H9 (cell line): ENCODE results near the gene YPEL1. TPM values are rescaled to one million over a fixed set of nuclear protein-coding genes. Genes with fewer than 3 reads are reported as not detected.

Source experiments
- DNase-seq: peaks from one replicate; pipeline ENCODE4 v3.0.0-alpha.2; 2017
- H2AFZ ChIP-seq: one replicate; pipeline ENCODE4 v1.6.1; 2013; ENCODE audit warnings: mild to moderate bottlenecking, low read length, control low read depth, moderate library complexity
- H2AK5ac ChIP-seq: 2 replicates; pipeline ENCODE4 v1.6.1; 2013; ENCODE audit warnings: low read length, control low read depth, mixed read lengths; ENCODE audit not compliant: insufficient read length
- H2BK120ac ChIP-seq: one replicate; pipeline ENCODE4 v1.6.1; 2013; ENCODE audit warnings: low read depth, mild to moderate bottlenecking, low read length, control low read depth, inconsistent platforms; ENCODE audit not compliant: poor library complexity, severe bottlenecking
- H2BK12ac ChIP-seq: 2 replicates; pipeline ENCODE4 v1.6.1; 2013; ENCODE audit warnings: low read length, control low read depth, mixed read lengths, low read depth; ENCODE audit not compliant: insufficient read length
- H2BK15ac ChIP-seq: 2 replicates; pipeline ENCODE4 v1.6.1; 2013; ENCODE audit warnings: low read depth, low read length, control low read depth
- H2BK20ac ChIP-seq: one replicate; pipeline ENCODE4 v1.6.1; 2013; ENCODE audit warnings: low read depth, mild to moderate bottlenecking, low read length, control low read depth, inconsistent platforms; ENCODE audit not compliant: poor library complexity, severe bottlenecking
- H2BK5ac ChIP-seq: 2 replicates; pipeline ENCODE4 v1.6.1; 2013; ENCODE audit warnings: low read length, control low read depth, mixed read lengths; ENCODE audit not compliant: insufficient read length
- H3K14ac ChIP-seq: 2 replicates; pipeline ENCODE4 v1.6.1; 2013; ENCODE audit warnings: low read length, control low read depth; ENCODE audit not compliant: insufficient read depth
- H3K18ac ChIP-seq: 2 replicates; pipeline ENCODE4 v1.6.1; 2013; ENCODE audit warnings: low read depth, mild to moderate bottlenecking, mixed read lengths, low read length, control low read depth; ENCODE audit not compliant: insufficient read length
- H3K23ac ChIP-seq: 2 replicates; pipeline ENCODE4 v1.6.1; 2013; ENCODE audit warnings: low read length, control low read depth, mixed read lengths, low read depth; ENCODE audit not compliant: insufficient read length
- H3K23me2 ChIP-seq: 2 replicates; pipeline ENCODE4 v1.6.1; 2013; ENCODE audit warnings: low read depth, mild to moderate bottlenecking, mixed read lengths, low read length, control low read depth; ENCODE audit not compliant: insufficient read length, poor library complexity, severe bottlenecking
- H3K27ac ChIP-seq: 2 replicates; pipeline ENCODE4 v1.5.1; 2013; ENCODE audit warnings: low read length, control low read depth, mixed read lengths, low read depth; ENCODE audit not compliant: insufficient read length
- H3K27me3 ChIP-seq: 2 replicates; pipeline ENCODE4 v1.6.1; 2013; ENCODE audit warnings: low read length, control low read depth, inconsistent platforms; ENCODE audit not compliant: insufficient read depth
- H3K4ac ChIP-seq: 2 replicates; pipeline ENCODE4 v1.6.1; 2013; ENCODE audit warnings: low read depth, mild to moderate bottlenecking, control low read depth, inconsistent platforms, low read length, moderate library complexity
- H3K4me1 ChIP-seq: 2 replicates; pipeline ENCODE4 v1.6.1; 2013; ENCODE audit warnings: low read length, control low read depth, inconsistent platforms; ENCODE audit not compliant: insufficient read depth
- H3K4me2 ChIP-seq: 2 replicates; pipeline ENCODE4 v1.6.1; 2013; ENCODE audit warnings: low read length, control low read depth, mixed read lengths; ENCODE audit not compliant: insufficient read length, insufficient read depth
- H3K56ac ChIP-seq: 2 replicates; pipeline ENCODE4 v1.6.1; 2013; ENCODE audit warnings: low read depth, mild to moderate bottlenecking, mixed read lengths, low read length, control low read depth; ENCODE audit not compliant: insufficient read length
- H3K79me1 ChIP-seq: 2 replicates; pipeline ENCODE4 v1.6.1; 2013; ENCODE audit warnings: low read depth, mild to moderate bottlenecking, moderate library complexity, low read length, control low read depth, inconsistent platforms; ENCODE audit not compliant: insufficient read depth, poor library complexity, severe bottlenecking
- H3K79me2 ChIP-seq: 2 replicates; pipeline ENCODE4 v1.6.1; 2013; ENCODE audit warnings: low read length, control low read depth, inconsistent platforms; ENCODE audit not compliant: insufficient read depth
- H3K9ac ChIP-seq: 2 replicates; pipeline ENCODE4 v1.6.1; 2013; ENCODE audit warnings: low read length, control low read depth, mixed read lengths; ENCODE audit not compliant: insufficient read length; ENCODE audit errors: extremely low read depth
- H3K9me3 ChIP-seq: one replicate; pipeline ENCODE4 v1.6.1; 2013; ENCODE audit warnings: low read depth, low read length, inconsistent platforms; ENCODE audit not compliant: control insufficient read depth
- H3T11ph ChIP-seq: one replicate; pipeline ENCODE4 v1.6.1; 2013; ENCODE audit warnings: mild to moderate bottlenecking, low read length, control low read depth, inconsistent platforms
- H4K20me1 ChIP-seq: one replicate; pipeline ENCODE4 v1.6.1; 2013; ENCODE audit not compliant: control insufficient read depth, insufficient read length, insufficient read depth
- H4K5ac ChIP-seq: 2 replicates; pipeline ENCODE4 v1.6.1; 2013; ENCODE audit warnings: low read depth, mild to moderate bottlenecking, mixed read lengths, low read length, control low read depth; ENCODE audit not compliant: insufficient read length
- H4K8ac ChIP-seq: replicated peaks from 2 replicates; pipeline ENCODE4 v1.6.1; 2013; ENCODE audit warnings: low read length, control low read depth, mixed read lengths, low read depth; ENCODE audit not compliant: insufficient read length
- H4K91ac ChIP-seq: 2 replicates; pipeline ENCODE4 v1.6.1; 2013; ENCODE audit warnings: low read depth, mild to moderate bottlenecking, moderate library complexity, mixed read lengths, low read length, control low read depth; ENCODE audit not compliant: insufficient read length
- H3K27ac Mint-ChIP-seq, 3 experiments: 2 replicates in 2 of 3; 3 replicates in 1 of 3; pipeline ENCODE4 v1.8.0; 2020 to 2021; ENCODE audit warnings: mixed read lengths in 3 of 3, mild to moderate bottlenecking in 1 of 3, moderate library complexity in 1 of 3
- H3K27me3 Mint-ChIP-seq: 2 replicates; pipeline ENCODE4 v1.8.0; 2021; ENCODE audit warnings: low read depth, mild to moderate bottlenecking, moderate library complexity, mixed read lengths
- H3K36me3 Mint-ChIP-seq, 3 experiments: 2 replicates in 2 of 3; 3 replicates in 1 of 3; pipeline ENCODE4 v1.8.0; 2020 to 2021; ENCODE audit warnings: low read depth in 3 of 3, mixed read lengths in 3 of 3; ENCODE audit not compliant: insufficient read depth in 1 of 3
- H3K4me1 Mint-ChIP-seq, 2 experiments: 2 replicates each; pipeline ENCODE4 v1.8.0; 2020; ENCODE audit warnings: mixed read lengths in 2 of 2
- H3K4me3 Mint-ChIP-seq, 2 experiments: 2 replicates in 1 of 2; 3 replicates in 1 of 2; pipeline ENCODE4 v1.8.0; 2020 to 2021; ENCODE audit warnings: mild to moderate bottlenecking in 2 of 2, mixed read lengths in 2 of 2, moderate library complexity in 1 of 2
- H3K9me3 Mint-ChIP-seq, 2 experiments: 2 replicates in 1 of 2; 3 replicates in 1 of 2; pipeline ENCODE4 v1.8.0; 2020; ENCODE audit warnings: mild to moderate bottlenecking in 2 of 2, mixed read lengths in 2 of 2, moderate library complexity in 1 of 2
- CTCF ChIP-seq: fragments of 200-600 bp; sonication (generic); conservative IDR thresholded peaks from 3 replicates; pipeline ENCODE4 v1.8.0; 2021; ENCODE audit warnings: antibody characterized with exemption, mild to moderate bottlenecking
- WGBS: extraction: QIAGEN DNeasy Blood & Tissue Kit; methylation state at CpG from one replicate; pipeline ENCODE4 v1.1.7; 2013; ENCODE audit warnings: missing lambda C conversion rate, low lambda C conversion rate, mixed read lengths; ENCODE audit not compliant: insufficient read length; ENCODE audit errors: extremely low coverage; 5-methylcytosine and 5-hydroxymethylcytosine counted together
- total RNA-seq: library from RNA; stranded (reverse); gene quantifications from 2 replicates; pipeline ENCODE4 v1.2.1, GENCODE V29; 2021

YPEL1 gene
- total RNA-seq, 1 experiment from 2014 or later = 5.4 TPM

- Histone ChIP-seq H2BK5ac (no peak overlapping the region), H3K56ac (no peak overlapping the region), H3K4me1 (no peaks in the 10 kb centered on the region), H2AK5ac (no peak overlapping the region), H2BK20ac (no peak overlapping the region), H2BK15ac (no peak overlapping the region), H3K9me3 (no peaks in the 10 kb centered on the region), H3K23ac (no peak overlapping the region), H3K14ac (no peak overlapping the region), H3K27me3 (no peaks in the 10 kb centered on the region; the same call in 1 of the 2 replicates), H4K5ac (no peak overlapping the region), H4K8ac (no peak overlapping the region), H3K79me1 (no peaks in the 10 kb centered on the region), H2BK120ac (no peak overlapping the region), H4K20me1 (no peaks in the 10 kb centered on the region), H3K79me2 (no peaks in the 10 kb centered on the region), H2BK12ac (no peak overlapping the region), H3K4ac (no peak overlapping the region), H3K23me2 (peaks cover 8% of the 10 kb centered on the region), H3K9ac (no peak overlapping the region), H3K4me2 (no peak overlapping the region), H3K18ac (no peak overlapping the region), H4K91ac (no peak overlapping the region), H3K27ac (no peak overlapping the region), H2AFZ (no peak overlapping the region), H3T11ph (no peak overlapping the region)
- DNase-seq = no peak
- no CpG with 5 or more reads among the region's 9 CpGs for WGBS
- Mint-ChIP-seq H3K27me3 (peaks cover 57% of the 10 kb centered on the region), H3K27ac (no peak overlapping the region), H3K4me1 (peaks cover 16 to 20% of the 10 kb centered on the region in 2 experiments), H3K9me3 (no peaks in the 10 kb centered on the region; a peak in 1 of 5 replicates), H3K36me3 (peaks cover 0 to 2% (median 0%) of the 10 kb centered on the region in 3 experiments; a peak in 2 of 7 replicates), H3K4me3 (no peak overlapping the region; a peak in 1 of 5 replicates)
- no peak for TF ChIP-seq CTCF
These were observed 1.4 kb upstream of the YPEL1 start for GRCh38 chr22:21736948-21737347.
